Osteoblast (primary cell): ENCODE results near the gene DGKZ. TPM values are rescaled to one million over a fixed set of nuclear protein-coding genes. Genes with fewer than 3 reads are reported as not detected.

Experiments
- DNase-seq: peaks from one replicate; pipeline ENCODE4 v3.0.0; 2011; ENCODE audit warnings: low spot score, mixed read lengths; ENCODE audit not compliant: insufficient read length; ENCODE audit errors: missing footprints
- H2AFZ ChIP-seq: 2 replicates; pipeline ENCODE4 v1.6.0; 2011; ENCODE audit warnings: mild to moderate bottlenecking, low read length
- H3K27ac ChIP-seq: 2 replicates; pipeline ENCODE4 v1.5.1; 2011; ENCODE audit warnings: mild to moderate bottlenecking, low read depth, low read length, moderate library complexity
- H3K27me3 ChIP-seq: 2 replicates; pipeline ENCODE4 v1.6.0; 2012; ENCODE audit warnings: mild to moderate bottlenecking, control low read depth, inconsistent platforms, low read length, moderate library complexity; ENCODE audit not compliant: insufficient read depth
- H3K36me3 ChIP-seq: 2 replicates; pipeline ENCODE4 v1.5.1; 2011; ENCODE audit warnings: mild to moderate bottlenecking, low read length, control low read depth, moderate library complexity; ENCODE audit not compliant: insufficient read depth
- H3K4me1 ChIP-seq: 2 replicates; pipeline ENCODE4 v1.5.1; 2011; ENCODE audit warnings: mild to moderate bottlenecking, low read length, control low read depth, moderate library complexity; ENCODE audit not compliant: insufficient read depth
- H3K4me2 ChIP-seq: 2 replicates; pipeline ENCODE4 v1.6.0; 2011; ENCODE audit warnings: mild to moderate bottlenecking, low read length; ENCODE audit not compliant: insufficient read depth
- H3K4me3 ChIP-seq: fragments of 200-600 bp; sonication (generic); 3 replicates; pipeline ENCODE4 v1.5.1; 2012; ENCODE audit warnings: mild to moderate bottlenecking, low read length, inconsistent platforms; ENCODE audit not compliant: insufficient read depth
- H3K79me2 ChIP-seq: 2 replicates; pipeline ENCODE4 v1.6.0; 2012; ENCODE audit warnings: mild to moderate bottlenecking, low read length, control low read depth, inconsistent platforms; ENCODE audit not compliant: insufficient read depth
- H3K9me3 ChIP-seq: 2 replicates; pipeline ENCODE4 v1.5.1; 2011; ENCODE audit warnings: low read depth, low read length, control low read depth
- H4K20me1 ChIP-seq: 2 replicates; pipeline ENCODE4 v1.6.0; 2012; ENCODE audit warnings: mild to moderate bottlenecking, low read length, control low read depth; ENCODE audit not compliant: insufficient read depth
- total RNA-seq: library from RNA; depleted of rRNA; stranded (reverse); fragments of >200 nt; gene quantifications from 2 replicates; pipeline ENCODE4 v1.2.3, GENCODE V29; 2012
- TF ChIP-seq, protein P1 (sequence below): IDR thresholded peaks from 2 replicates; pipeline ENCODE4 v1.5.1; 2011; ENCODE audit warnings: mild to moderate bottlenecking, low read depth, low read length, moderate library complexity; ENCODE audit errors: extremely low read depth

The DGKZ gene
- total RNA-seq, 1 donor, result 52.5 TPM

DNA sequence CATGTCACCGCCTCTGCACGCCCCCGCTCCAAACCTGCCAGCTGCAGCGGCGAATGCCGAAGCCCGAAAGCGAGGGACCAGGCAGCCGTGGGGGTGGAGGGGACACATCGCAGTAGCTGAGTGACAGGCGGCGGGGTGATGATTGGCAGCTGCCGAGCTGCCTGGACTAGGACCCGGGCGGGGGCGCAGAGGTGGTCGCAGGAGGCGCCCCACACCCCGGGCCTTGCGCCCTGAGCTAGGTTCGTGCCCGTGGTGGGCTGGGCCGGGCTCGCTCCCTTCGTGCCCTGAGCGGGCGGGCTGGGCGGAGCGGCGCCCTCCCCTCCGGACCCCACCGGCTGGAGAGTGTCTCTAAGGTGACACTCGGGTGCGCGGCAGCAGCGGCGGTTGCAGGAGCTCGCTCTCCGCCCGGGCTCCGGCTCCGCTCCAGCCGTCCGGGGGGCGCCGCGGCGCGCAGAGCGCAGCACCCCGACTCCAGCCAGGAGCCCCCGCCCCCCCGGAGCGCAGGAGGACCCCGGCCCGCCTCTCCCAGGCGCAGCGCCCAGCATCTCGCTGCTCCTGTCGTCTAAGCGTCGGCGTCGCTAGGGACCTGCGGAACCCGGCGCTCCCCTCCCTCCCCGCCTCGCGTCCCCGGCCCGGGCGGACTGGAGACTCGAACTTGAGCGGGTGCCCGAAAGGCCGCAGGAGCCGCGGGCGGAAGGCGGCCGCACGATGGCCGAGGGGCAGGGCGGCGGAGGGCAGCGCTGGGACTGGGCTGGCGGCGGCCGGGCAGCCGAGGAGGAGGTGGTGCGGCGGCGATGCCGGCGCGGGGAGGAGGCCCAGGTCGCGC is 14.5 kb upstream of the DGKZ start:
- Histone ChIP-seq H3K79me2 (no peaks in the 10 kb centered on the region), H3K9me3 (no peaks in the 10 kb centered on the region), H3K4me2 (peak overlapping the region; percentile 60), H3K27ac (no peak overlapping the region), H3K4me1 (peaks cover 2% of the 10 kb centered on the region), H3K4me3 (peak overlapping the region; percentile 50), H2AFZ (no peak overlapping the region), H3K36me3 (no peaks in the 10 kb centered on the region), H4K20me1 (no peaks in the 10 kb centered on the region), H3K27me3 (peaks cover 59% of the 10 kb centered on the region)
- peak; percentile 85 for DNase-seq
- TF ChIP-seq, protein P1, sequence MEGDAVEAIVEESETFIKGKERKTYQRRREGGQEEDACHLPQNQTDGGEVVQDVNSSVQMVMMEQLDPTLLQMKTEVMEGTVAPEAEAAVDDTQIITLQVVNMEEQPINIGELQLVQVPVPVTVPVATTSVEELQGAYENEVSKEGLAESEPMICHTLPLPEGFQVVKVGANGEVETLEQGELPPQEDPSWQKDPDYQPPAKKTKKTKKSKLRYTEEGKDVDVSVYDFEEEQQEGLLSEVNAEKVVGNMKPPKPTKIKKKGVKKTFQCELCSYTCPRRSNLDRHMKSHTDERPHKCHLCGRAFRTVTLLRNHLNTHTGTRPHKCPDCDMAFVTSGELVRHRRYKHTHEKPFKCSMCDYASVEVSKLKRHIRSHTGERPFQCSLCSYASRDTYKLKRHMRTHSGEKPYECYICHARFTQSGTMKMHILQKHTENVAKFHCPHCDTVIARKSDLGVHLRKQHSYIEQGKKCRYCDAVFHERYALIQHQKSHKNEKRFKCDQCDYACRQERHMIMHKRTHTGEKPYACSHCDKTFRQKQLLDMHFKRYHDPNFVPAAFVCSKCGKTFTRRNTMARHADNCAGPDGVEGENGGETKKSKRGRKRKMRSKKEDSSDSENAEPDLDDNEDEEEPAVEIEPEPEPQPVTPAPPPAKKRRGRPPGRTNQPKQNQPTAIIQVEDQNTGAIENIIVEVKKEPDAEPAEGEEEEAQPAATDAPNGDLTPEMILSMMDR, result no peak

DNA sequence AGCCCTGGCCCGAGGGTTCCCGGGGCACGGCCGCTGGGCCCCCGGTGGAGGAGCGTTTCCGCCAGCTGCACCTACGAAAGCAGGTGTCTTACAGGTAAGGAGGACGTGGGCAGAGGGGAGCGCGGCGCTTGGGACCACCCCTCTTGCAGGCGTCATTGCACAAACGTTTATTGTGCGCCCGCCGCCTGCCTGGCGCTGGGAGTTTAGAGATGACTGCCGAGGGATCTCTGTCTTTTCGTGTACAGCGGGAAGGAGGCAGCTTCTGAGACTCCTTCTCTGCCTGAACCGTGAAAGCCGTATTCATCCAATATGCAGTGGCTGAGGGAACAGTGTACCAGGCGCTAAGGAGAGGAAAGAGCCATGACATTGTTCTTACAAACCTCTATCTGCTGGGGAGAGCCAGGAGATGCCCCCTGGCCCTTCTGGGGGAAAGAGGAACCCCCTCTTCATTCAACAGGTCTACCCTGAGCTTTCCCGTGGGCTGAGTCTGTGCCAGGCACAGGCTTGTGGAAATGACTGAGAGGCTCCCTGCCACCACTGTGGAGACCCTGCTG is 13.8 kb upstream of the DGKZ start:
- no peak overlapping the region for H2AFZ ChIP-seq
- H3K79me2 ChIP-seq, result no peaks in the 10 kb centered on the region
- H3K27me3 ChIP-seq, result peaks cover 59% of the 10 kb centered on the region
- DNase-seq, result peak; percentile 56
- H3K4me2 ChIP-seq, result peak overlapping the region; percentile 60
- no peak overlapping the region for H3K27ac ChIP-seq
- H3K9me3 ChIP-seq, result no peaks in the 10 kb centered on the region
- H3K4me3 ChIP-seq, result peak overlapping the region; percentile 50
- H4K20me1 ChIP-seq, result no peaks in the 10 kb centered on the region
- TF ChIP-seq, protein P1, result no peak
- no peaks in the 10 kb centered on the region for H3K36me3 ChIP-seq
- H3K4me1 ChIP-seq, result peaks cover 2% of the 10 kb centered on the region

DNA sequence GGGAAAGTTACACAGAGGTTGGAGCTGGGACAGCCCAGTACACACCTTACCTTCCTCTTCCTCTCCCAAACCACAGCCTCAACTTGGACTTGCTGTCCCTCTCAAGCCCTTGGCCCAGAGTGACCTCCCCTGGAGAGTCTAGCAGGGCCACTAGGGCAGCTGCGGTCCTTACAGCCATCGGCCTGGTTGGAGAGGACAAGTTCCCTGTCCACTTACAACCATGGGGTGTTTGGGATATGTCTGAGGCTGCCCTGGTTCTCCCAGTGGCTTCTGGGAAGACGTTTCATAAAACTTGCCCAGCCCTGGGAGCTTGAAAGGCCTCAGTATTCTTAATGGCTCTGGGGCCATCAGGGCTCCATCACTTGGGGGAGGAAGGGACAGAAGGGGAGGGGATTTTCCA is 13.1 kb upstream of the DGKZ start:
- peak; percentile 58 for DNase-seq
- H3K4me1 ChIP-seq, result peaks cover 2% of the 10 kb centered on the region
- peaks cover 59% of the 10 kb centered on the region for H3K27me3 ChIP-seq
- no peaks in the 10 kb centered on the region for H3K79me2 ChIP-seq
- no peak overlapping the region for H3K27ac ChIP-seq
- no peak overlapping the region for H3K4me3 ChIP-seq
- no peaks in the 10 kb centered on the region for H3K36me3 ChIP-seq
- TF ChIP-seq, protein P1, result no peak
- H3K9me3 ChIP-seq, result no peaks in the 10 kb centered on the region
- no peak overlapping the region for H2AFZ ChIP-seq
- no peaks in the 10 kb centered on the region for H4K20me1 ChIP-seq
- H3K4me2 ChIP-seq, result no peak overlapping the region

DNA sequence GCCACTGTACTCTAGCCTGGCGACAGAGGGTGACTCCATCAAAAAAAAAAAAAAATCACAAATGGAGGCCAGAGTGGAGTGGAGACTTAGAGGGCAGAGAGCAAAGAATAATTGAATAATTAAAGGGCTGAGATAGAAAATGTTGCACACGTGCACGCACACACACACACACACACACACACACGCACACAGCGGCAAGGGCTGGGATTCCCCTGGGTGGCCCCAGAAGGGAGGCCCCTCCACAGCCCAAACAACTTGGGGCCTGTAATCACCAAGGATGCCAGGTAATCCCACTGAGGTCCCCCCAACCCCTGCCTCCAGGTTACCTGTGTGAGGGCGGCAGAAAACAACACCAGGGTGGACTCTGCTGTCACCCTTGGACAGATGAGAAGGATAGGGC is 12.0 kb upstream of the DGKZ start:
- TF ChIP-seq, protein P1, result no peak
- Histone ChIP-seq H3K27ac (no peak overlapping the region), H3K4me3 (no peak overlapping the region), H3K27me3 (peaks cover 49% of the 10 kb centered on the region), H3K36me3 (no peaks in the 10 kb centered on the region), H3K9me3 (no peaks in the 10 kb centered on the region), H3K4me1 (peaks cover 2% of the 10 kb centered on the region), H3K79me2 (no peaks in the 10 kb centered on the region), H2AFZ (no peak overlapping the region), H3K4me2 (no peak overlapping the region), H4K20me1 (no peaks in the 10 kb centered on the region)
- peak; percentile 76 for DNase-seq
